ENCODE data around the gene NUP42.

NUP42 gene

DNA sequence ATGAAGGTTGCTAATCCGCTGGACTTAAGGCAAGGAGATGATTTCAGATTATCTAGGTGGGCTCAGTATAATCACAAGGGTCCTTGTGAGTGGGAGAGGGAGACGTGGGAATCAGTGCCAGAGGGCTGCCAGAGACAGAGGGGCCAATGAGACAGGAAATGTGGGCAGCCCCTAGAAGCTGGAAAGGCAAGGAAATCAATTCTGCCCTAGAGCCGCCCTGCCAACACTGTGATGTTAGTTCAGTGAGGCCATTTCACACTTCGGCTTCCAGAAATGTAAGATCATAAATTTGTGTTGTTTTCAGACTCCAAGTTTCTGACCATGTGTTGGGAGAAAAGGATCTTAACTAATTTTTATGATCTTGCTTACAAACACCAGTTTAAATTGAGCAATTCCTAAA is 61.1 kb downstream of the NUP42 start:
- Histone ChIP-seq H3K36me3 (ENCODE audit: control insufficient read depth in 2 of 2, insufficient read depth in 1 of 2, low read length in 2 of 2) (no peaks in the 10 kb centered on the region), H3K9me3 (ENCODE audit: control insufficient read depth, insufficient read depth, low read depth, low read length) (no peaks in the 10 kb centered on the region), H3K27ac (ENCODE audit: extremely low read depth, low read depth, low read length) (no peak overlapping the region), H3K4me3 (ENCODE audit: low read depth, low read length) (no peak overlapping the region), H3K4me1 (ENCODE audit: control insufficient read depth, insufficient read depth, low read length) (no peaks in the 10 kb centered on the region; the same call in 1 of the 2 replicates)
- TF ChIP-seq ZNF223 (tag by site-specific recombination; IDR thresholded peaks at IDR 0.05): no peak
- TF ChIP-seq, protein P1, sequence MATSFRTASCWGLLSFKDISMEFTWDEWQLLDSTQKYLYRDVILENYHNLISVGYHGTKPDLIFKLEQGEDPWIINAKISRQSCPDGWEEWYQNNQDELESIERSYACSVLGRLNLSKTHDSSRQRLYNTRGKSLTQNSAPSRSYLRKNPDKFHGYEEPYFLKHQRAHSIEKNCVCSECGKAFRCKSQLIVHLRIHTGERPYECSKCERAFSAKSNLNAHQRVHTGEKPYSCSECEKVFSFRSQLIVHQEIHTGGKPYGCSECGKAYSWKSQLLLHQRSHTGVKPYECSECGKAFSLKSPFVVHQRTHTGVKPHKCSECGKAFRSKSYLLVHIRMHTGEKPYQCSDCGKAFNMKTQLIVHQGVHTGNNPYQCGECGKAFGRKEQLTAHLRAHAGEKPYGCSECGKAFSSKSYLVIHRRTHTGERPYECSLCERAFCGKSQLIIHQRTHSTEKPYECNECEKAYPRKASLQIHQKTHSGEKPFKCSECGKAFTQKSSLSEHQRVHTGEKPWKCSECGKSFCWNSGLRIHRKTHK (tag by site-specific recombination; IDR thresholded peaks at IDR 0.05): no peak
- ChIA-PET CTCF (interaction anchor here (0.5 to 0.6 kb wide), 2 partner anchors 17 to 115 kb away, joined by 3 to 5 read pairs; no protein-coding TSS in a partner anchor), POLR2A (no interaction called here)

DNA sequence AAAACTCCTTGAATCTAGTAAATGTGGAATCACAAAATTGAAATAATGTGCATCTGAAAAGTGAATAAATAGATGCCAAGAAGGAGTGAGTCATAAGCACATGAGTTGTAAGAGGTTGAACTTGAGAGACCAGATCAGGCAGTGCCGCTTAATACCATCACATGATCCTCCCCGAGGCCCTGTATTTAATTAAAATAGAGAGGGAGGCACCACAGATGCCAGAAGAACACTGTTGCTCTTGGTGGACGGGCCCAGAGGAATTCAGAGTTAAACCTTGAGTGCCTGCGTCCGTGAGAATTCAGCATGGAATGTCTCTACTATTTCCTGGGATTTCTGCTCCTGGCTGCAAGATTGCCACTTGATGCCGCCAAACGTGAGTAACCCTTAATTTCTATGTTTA is 64.7 kb downstream of the NUP42 start, which contains the start of gene GPNMB:
Gene GPNMB, plus strand, starts transcription at position 221 of the 400 bp plus-strand sequence. Its CDS starts 83 bp downstream, at position 304.
- Histone ChIP-seq H3K4me3 (ENCODE audit: low read depth, low read length) (no peak within 1 kb of the TSS), H3K36me3 (ENCODE audit: control insufficient read depth in 2 of 2, insufficient read depth in 1 of 2, low read length in 2 of 2) (no peaks in the 10 kb centered on the region), H3K9me3 (ENCODE audit: control insufficient read depth, insufficient read depth, low read depth, low read length) (no peaks in the 10 kb centered on the region), H3K4me1 (ENCODE audit: control insufficient read depth, insufficient read depth, low read length) (no peaks in the 10 kb centered on the region; the same call in 1 of the 2 replicates), H3K27ac (ENCODE audit: extremely low read depth, low read depth, low read length) (no peak within 1 kb of the TSS)
- ChIA-PET CTCF (no interaction called here), POLR2A (no interaction called here)
- TF ChIP-seq ZNF2 (tag by site-specific recombination; IDR thresholded peaks at IDR 0.05) (no peak), ZNF768 (tag by site-specific recombination; IDR thresholded peaks at IDR 0.05) (no peak), ZNF561 (tag by site-specific recombination; IDR thresholded peaks at IDR 0.05; ENCODE audit: borderline replicate concordance) (no peak), YY2 (tag by site-specific recombination; IDR thresholded peaks at IDR 0.05) (no peak), ZNF335 (tag by site-specific recombination; conservative IDR thresholded peaks at IDR 0.05) (0 out of 2 replicates have a peak, but pooled peaks have one; percentile 3), KLF16 (tag by site-specific recombination; IDR thresholded peaks at IDR 0.05) (no peak), ZNF654 (tag by site-specific recombination; IDR thresholded peaks at IDR 0.05; ENCODE audit: low read depth) (no peak), SCRT2 (tag by site-specific recombination; IDR thresholded peaks at IDR 0.05) (peak; percentile 43), ZNF121 (tag by site-specific recombination; IDR thresholded peaks at IDR 0.05) (no peak), WT1 (tag by site-specific recombination; IDR thresholded peaks at IDR 0.05) (peak; percentile 62; the same call in 1 of the 2 replicates)
- TF ChIP-seq, protein P2, sequence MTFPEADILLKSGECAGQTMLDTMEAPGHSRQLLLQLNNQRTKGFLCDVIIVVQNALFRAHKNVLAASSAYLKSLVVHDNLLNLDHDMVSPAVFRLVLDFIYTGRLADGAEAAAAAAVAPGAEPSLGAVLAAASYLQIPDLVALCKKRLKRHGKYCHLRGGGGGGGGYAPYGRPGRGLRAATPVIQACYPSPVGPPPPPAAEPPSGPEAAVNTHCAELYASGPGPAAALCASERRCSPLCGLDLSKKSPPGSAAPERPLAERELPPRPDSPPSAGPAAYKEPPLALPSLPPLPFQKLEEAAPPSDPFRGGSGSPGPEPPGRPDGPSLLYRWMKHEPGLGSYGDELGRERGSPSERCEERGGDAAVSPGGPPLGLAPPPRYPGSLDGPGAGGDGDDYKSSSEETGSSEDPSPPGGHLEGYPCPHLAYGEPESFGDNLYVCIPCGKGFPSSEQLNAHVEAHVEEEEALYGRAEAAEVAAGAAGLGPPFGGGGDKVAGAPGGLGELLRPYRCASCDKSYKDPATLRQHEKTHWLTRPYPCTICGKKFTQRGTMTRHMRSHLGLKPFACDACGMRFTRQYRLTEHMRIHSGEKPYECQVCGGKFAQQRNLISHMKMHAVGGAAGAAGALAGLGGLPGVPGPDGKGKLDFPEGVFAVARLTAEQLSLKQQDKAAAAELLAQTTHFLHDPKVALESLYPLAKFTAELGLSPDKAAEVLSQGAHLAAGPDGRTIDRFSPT (tag by site-specific recombination; IDR thresholded peaks at IDR 0.05): no peak
- TF ChIP-seq, protein P3, sequence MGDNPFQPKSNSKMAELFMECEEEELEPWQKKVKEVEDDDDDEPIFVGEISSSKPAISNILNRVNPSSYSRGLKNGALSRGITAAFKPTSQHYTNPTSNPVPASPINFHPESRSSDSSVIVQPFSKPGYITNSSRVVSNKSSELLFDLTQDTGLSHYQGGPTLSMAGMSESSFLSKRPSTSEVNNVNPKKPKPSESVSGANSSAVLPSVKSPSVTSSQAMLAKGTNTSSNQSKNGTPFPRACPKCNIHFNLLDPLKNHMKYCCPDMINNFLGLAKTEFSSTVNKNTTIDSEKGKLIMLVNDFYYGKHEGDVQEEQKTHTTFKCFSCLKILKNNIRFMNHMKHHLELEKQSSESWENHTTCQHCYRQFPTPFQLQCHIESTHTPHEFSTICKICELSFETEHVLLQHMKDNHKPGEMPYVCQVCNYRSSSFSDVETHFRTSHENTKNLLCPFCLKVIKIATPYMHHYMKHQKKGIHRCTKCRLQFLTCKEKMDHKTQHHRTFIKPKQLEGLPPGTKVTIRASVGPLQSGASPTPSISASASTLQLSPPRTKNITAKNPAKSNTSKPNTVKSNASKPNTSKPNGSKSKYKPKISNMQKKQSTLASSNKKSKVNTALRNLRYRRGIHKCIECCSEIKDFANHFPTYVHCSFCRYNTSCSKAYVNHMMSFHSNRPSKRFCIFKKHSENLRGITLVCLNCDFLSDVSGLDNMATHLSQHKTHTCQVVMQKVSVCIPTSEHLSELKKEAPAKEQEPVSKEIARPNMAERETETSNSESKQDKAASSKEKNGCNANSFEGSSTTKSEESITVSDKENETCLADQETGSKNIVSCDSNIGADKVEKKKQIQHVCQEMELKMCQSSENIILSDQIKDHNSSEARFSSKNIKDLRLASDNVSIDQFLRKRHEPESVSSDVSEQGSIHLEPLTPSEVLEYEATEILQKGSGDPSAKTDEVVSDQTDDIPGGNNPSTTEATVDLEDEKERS (tag by site-specific recombination; IDR thresholded peaks at IDR 0.05): no peak
- TF ChIP-seq, protein P4, sequence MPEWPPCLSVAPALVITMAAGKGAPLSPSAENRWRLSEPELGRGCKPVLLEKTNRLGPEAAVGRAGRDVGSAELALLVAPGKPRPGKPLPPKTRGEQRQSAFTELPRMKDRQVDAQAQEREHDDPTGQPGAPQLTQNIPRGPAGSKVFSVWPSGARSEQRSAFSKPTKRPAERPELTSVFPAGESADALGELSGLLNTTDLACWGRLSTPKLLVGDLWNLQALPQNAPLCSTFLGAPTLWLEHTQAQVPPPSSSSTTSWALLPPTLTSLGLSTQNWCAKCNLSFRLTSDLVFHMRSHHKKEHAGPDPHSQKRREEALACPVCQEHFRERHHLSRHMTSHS (tag by site-specific recombination; IDR thresholded peaks at IDR 0.05): no peak

Measured in HEK293 (cell line).